HEK293 (cell line): ENCODE measurements around the gene GUSB.

Experiments
- CTCF ChIA-PET: fragments of 350-600 bp; formaldehyde crosslinking; extraction: SDS; loops from one replicate; lab custom pipeline; 2021; ENCODE audit warnings: antibody characterized with exemption; lab: Yijun Ruan, JAX
- POLR2A ChIA-PET: fragments of 300-600 bp; formaldehyde crosslinking; extraction: SDS; loops from one replicate; lab custom pipeline; 2020; ENCODE audit warnings: antibody characterized with exemption, inconsistent platforms; lab: Yijun Ruan, JAX
- H3K27ac ChIP-seq: fragments of 200-500 bp; sonication (Bioruptor generic); 2 replicates; pipeline ENCODE4 v1.5.1; 2014; ENCODE audit warnings: low read depth, low read length, control low read depth, inconsistent platforms; ENCODE audit errors: extremely low read depth
- H3K36me3 ChIP-seq, 2 experiments: fragments of 200-500 bp in 1 of 2; sonication (Bioruptor generic) in 1 of 2; 1 replicate in 1 of 2; 2 replicates in 1 of 2; pipeline ENCODE4 v1.5.1; 2014 to 2017; ENCODE audit warnings: inconsistent platforms in 2 of 2, low read length in 2 of 2; ENCODE audit not compliant: control insufficient read depth in 2 of 2, insufficient read depth in 1 of 2
- H3K4me1 ChIP-seq: fragments of 200-500 bp; sonication (Bioruptor generic); 2 replicates; pipeline ENCODE4 v1.5.1; 2014; ENCODE audit warnings: mild to moderate bottlenecking, low read length, inconsistent platforms; ENCODE audit not compliant: control insufficient read depth, insufficient read depth
- H3K4me3 ChIP-seq: 2 replicates; pipeline ENCODE4 v1.5.1; 2011; ENCODE audit warnings: low read depth, mild to moderate bottlenecking, control low read depth, low read length, moderate library complexity
- H3K9me3 ChIP-seq: fragments of 200-500 bp; sonication (Bioruptor generic); 2 replicates; pipeline ENCODE4 v1.5.1; 2014; ENCODE audit warnings: low read depth, low read length, inconsistent platforms; ENCODE audit not compliant: control insufficient read depth, insufficient read depth
- HOXC10 ChIP-seq: sonication (generic); formaldehyde crosslinking; IDR thresholded peaks from 2 replicates; pipeline ENCODE4 v1.8.1; 2023; ENCODE audit warnings: mild to moderate bottlenecking, missing genetic modification reagents
- HOXD13 ChIP-seq: sonication (generic); formaldehyde crosslinking; IDR thresholded peaks from 2 replicates; pipeline ENCODE4 v1.8.0; 2022; ENCODE audit warnings: missing genetic modification reagents, borderline replicate concordance
- TRIM28 ChIP-seq: IDR thresholded peaks from 2 replicates; pipeline ENCODE4 v1.6.1; 2011; ENCODE audit warnings: low read length, control low read depth, borderline replicate concordance
- ZNF214 ChIP-seq: fragments of 450-650 bp; formaldehyde crosslinking; IDR thresholded peaks from 2 replicates; pipeline ENCODE4 v1.5.1; 2017; ENCODE audit warnings: missing biosample characterization, mild to moderate bottlenecking, missing genetic modification characterization, borderline replicate concordance
- ZNF223 ChIP-seq: fragments of 450-650 bp; formaldehyde crosslinking; IDR thresholded peaks from 2 replicates; pipeline ENCODE4 v1.5.1; 2016; ENCODE audit warnings: missing biosample characterization, missing genetic modification characterization
- ZNF324 ChIP-seq: fragments of 450-650 bp; formaldehyde crosslinking; IDR thresholded peaks from 2 replicates; pipeline ENCODE4 v1.5.1; 2016; ENCODE audit warnings: missing biosample characterization, missing genetic modification characterization
- ZNF391 ChIP-seq: fragments of 450-650 bp; formaldehyde crosslinking; IDR thresholded peaks from 2 replicates; pipeline ENCODE4 v1.5.1; 2016; ENCODE audit warnings: low read depth, missing biosample characterization, missing genetic modification characterization, borderline replicate concordance
- ZNF404 ChIP-seq: fragments of 450-650 bp; formaldehyde crosslinking; IDR thresholded peaks from 2 replicates; pipeline ENCODE4 v1.5.1; 2017; ENCODE audit warnings: missing biosample characterization, missing genetic modification characterization
- ZNF510 ChIP-seq: fragments of 450-650 bp; formaldehyde crosslinking; IDR thresholded peaks from 2 replicates; pipeline ENCODE4 v1.5.1; 2018; ENCODE audit warnings: mild to moderate bottlenecking, missing genetic modification characterization, missing biosample characterization; ENCODE audit not compliant: insufficient replicate concordance
- ZNF747 ChIP-seq: fragments of 450-650 bp; formaldehyde crosslinking; IDR thresholded peaks from 2 replicates; pipeline ENCODE4 v1.5.1; 2016; ENCODE audit warnings: missing biosample characterization, missing genetic modification characterization
- TF ChIP-seq, protein P1 (sequence below): fragments of 450-650 bp; IDR thresholded peaks from 2 replicates; pipeline ENCODE4 v1.5.1; 2018; ENCODE audit warnings: missing biosample characterization, missing genetic modification characterization
- TF ChIP-seq, protein P2 (sequence below): fragments of 450-650 bp; formaldehyde crosslinking; IDR thresholded peaks from 2 replicates; pipeline ENCODE4 v1.5.1; 2016; ENCODE audit warnings: missing biosample characterization, missing genetic modification characterization
- TF ChIP-seq, protein P3 (sequence below): fragments of 450-650 bp; formaldehyde crosslinking; IDR thresholded peaks from 2 replicates; pipeline ENCODE4 v1.5.1; 2016; ENCODE audit warnings: missing biosample characterization, missing genetic modification characterization
- TF ChIP-seq, protein P4 (sequence below): fragments of 450-650 bp; formaldehyde crosslinking; IDR thresholded peaks from 2 replicates; pipeline ENCODE4 v1.5.1; 2016; ENCODE audit warnings: missing biosample characterization, missing genetic modification characterization
- TF ChIP-seq, protein P5 (sequence below): fragments of 450-650 bp; formaldehyde crosslinking; IDR thresholded peaks from 2 replicates; pipeline ENCODE4 v1.5.1; 2016; ENCODE audit warnings: missing biosample characterization, missing genetic modification characterization
- TF ChIP-seq, protein P6 (sequence below): fragments of 450-650 bp; formaldehyde crosslinking; conservative IDR thresholded peaks from 2 replicates; pipeline ENCODE4 v1.5.1; 2016; ENCODE audit warnings: low read depth, missing biosample characterization, missing genetic modification characterization

Gene GUSB

DNA sequence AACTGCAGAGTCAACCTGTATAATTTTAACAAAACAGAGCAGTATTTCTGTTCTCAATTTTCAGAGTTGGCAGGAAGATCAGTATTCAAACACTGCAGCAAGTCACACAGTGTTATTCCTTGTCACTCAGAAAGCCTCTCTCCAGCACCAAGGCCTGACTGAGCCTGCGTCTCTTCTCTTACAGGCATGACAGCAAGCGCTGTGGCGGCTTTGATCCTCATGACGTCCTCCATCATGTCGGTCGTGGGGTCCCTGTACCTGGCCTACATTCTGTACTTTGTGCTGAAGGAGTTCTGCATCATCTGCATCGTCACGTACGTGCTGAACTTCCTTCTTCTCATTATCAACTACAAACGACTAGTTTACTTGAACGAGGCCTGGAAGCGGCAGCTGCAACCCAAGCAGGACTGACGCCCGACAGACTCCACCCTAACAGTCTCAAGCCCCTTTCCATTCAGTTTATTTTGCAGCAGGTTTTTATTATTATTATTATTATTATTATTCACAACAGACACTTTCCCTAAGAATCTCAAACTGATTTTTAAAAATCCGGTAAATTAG is 28.0 kb downstream of the GUSB start:
- H3K9me3 ChIP-seq: no peaks in the 10 kb centered on the region
- peaks cover 12% of the 10 kb centered on the region; the same call in 1 of the 2 replicates for H3K4me1 ChIP-seq
- TF ChIP-seq, protein P1, sequence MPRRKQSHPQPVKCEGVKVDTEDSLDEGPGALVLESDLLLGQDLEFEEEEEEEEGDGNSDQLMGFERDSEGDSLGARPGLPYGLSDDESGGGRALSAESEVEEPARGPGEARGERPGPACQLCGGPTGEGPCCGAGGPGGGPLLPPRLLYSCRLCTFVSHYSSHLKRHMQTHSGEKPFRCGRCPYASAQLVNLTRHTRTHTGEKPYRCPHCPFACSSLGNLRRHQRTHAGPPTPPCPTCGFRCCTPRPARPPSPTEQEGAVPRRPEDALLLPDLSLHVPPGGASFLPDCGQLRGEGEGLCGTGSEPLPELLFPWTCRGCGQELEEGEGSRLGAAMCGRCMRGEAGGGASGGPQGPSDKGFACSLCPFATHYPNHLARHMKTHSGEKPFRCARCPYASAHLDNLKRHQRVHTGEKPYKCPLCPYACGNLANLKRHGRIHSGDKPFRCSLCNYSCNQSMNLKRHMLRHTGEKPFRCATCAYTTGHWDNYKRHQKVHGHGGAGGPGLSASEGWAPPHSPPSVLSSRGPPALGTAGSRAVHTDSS (tag by site-specific recombination): no peak
- TF ChIP-seq HOXC10 (CRISPR knock-in tag) (no peak), TRIM28 (no peak), ZNF404 (tag by site-specific recombination) (no peak), ZNF324 (tag by site-specific recombination) (no peak), ZNF510 (tag by site-specific recombination) (no peak), ZNF391 (tag by site-specific recombination) (no peak), HOXD13 (no peak), ZNF223 (tag by site-specific recombination) (no peak), ZNF747 (tag by site-specific recombination) (no peak), ZNF214 (tag by site-specific recombination) (no peak)
- TF ChIP-seq, protein P2, sequence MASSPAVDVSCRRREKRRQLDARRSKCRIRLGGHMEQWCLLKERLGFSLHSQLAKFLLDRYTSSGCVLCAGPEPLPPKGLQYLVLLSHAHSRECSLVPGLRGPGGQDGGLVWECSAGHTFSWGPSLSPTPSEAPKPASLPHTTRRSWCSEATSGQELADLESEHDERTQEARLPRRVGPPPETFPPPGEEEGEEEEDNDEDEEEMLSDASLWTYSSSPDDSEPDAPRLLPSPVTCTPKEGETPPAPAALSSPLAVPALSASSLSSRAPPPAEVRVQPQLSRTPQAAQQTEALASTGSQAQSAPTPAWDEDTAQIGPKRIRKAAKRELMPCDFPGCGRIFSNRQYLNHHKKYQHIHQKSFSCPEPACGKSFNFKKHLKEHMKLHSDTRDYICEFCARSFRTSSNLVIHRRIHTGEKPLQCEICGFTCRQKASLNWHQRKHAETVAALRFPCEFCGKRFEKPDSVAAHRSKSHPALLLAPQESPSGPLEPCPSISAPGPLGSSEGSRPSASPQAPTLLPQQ: no peak
- TF ChIP-seq, protein P3, sequence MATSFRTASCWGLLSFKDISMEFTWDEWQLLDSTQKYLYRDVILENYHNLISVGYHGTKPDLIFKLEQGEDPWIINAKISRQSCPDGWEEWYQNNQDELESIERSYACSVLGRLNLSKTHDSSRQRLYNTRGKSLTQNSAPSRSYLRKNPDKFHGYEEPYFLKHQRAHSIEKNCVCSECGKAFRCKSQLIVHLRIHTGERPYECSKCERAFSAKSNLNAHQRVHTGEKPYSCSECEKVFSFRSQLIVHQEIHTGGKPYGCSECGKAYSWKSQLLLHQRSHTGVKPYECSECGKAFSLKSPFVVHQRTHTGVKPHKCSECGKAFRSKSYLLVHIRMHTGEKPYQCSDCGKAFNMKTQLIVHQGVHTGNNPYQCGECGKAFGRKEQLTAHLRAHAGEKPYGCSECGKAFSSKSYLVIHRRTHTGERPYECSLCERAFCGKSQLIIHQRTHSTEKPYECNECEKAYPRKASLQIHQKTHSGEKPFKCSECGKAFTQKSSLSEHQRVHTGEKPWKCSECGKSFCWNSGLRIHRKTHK (tag by site-specific recombination): no peak
- TF ChIP-seq, protein P4, sequence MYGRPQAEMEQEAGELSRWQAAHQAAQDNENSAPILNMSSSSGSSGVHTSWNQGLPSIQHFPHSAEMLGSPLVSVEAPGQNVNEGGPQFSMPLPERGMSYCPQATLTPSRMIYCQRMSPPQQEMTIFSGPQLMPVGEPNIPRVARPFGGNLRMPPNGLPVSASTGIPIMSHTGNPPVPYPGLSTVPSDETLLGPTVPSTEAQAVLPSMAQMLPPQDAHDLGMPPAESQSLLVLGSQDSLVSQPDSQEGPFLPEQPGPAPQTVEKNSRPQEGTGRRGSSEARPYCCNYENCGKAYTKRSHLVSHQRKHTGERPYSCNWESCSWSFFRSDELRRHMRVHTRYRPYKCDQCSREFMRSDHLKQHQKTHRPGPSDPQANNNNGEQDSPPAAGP (tag by site-specific recombination): no peak
- TF ChIP-seq, protein P5, sequence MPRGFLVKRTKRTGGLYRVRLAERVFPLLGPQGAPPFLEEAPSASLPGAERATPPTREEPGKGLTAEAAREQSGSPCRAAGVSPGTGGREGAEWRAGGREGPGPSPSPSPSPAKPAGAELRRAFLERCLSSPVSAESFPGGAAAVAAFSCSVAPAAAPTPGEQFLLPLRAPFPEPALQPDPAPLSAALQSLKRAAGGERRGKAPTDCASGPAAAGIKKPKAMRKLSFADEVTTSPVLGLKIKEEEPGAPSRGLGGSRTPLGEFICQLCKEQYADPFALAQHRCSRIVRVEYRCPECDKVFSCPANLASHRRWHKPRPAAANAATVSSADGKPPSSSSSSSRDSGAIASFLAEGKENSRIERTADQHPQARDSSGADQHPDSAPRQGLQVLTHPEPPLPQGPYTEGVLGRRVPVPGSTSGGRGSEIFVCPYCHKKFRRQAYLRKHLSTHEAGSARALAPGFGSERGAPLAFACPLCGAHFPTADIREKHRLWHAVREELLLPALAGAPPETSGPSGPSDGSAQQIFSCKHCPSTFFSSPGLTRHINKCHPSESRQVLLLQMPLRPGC (tag by site-specific recombination): no peak
- TF ChIP-seq, protein P6, sequence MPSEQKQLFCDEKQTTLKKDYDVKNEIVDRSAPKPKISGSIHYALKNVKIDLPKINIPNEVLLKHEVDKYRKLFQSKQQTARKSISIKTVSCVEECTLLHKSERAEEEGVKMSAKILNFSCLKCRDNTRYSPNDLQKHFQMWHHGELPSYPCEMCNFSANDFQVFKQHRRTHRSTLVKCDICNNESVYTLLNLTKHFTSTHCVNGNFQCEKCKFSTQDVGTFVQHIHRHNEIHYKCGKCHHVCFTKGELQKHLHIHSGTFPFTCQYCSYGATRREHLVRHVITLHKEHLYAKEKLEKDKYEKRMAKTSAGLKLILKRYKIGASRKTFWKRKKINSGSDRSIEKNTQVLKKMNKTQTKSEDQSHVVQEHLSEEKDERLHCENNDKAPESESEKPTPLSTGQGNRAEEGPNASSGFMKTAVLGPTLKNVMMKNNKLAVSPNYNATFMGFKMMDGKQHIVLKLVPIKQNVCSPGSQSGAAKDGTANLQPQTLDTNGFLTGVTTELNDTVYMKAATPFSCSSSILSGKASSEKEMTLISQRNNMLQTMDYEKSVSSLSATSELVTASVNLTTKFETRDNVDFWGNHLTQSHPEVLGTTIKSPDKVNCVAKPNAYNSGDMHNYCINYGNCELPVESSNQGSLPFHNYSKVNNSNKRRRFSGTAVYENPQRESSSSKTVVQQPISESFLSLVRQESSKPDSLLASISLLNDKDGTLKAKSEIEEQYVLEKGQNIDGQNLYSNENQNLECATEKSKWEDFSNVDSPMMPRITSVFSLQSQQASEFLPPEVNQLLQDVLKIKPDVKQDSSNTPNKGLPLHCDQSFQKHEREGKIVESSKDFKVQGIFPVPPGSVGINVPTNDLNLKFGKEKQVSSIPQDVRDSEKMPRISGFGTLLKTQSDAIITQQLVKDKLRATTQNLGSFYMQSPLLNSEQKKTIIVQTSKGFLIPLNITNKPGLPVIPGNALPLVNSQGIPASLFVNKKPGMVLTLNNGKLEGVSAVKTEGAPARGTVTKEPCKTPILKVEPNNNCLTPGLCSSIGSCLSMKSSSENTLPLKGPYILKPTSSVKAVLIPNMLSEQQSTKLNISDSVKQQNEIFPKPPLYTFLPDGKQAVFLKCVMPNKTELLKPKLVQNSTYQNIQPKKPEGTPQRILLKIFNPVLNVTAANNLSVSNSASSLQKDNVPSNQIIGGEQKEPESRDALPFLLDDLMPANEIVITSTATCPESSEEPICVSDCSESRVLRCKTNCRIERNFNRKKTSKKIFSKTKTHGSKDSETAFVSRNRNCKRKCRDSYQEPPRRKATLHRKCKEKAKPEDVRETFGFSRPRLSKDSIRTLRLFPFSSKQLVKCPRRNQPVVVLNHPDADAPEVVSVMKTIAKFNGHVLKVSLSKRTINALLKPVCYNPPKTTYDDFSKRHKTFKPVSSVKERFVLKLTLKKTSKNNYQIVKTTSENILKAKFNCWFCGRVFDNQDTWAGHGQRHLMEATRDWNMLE (tag by site-specific recombination): no peak
- POLR2A ChIA-PET: no interaction called here
- H3K36me3 ChIP-seq: peaks cover 25 to 32% of the 10 kb centered on the region in 2 experiments
- no peak overlapping the region for H3K27ac ChIP-seq
- CTCF ChIA-PET: no interaction called here
- no peak overlapping the region for H3K4me3 ChIP-seq
